Loucy (cell line): ENCODE measurements around the gene PLEKHO1.
"Not testable (repeated sequence)": the region's sequence is repeated elsewhere in the genome, so short reads cannot be mapped to it uniquely, and the experiment has no call there.

ENCODE experiments used
- H2AFZ ChIP-seq: fragments of 200-600 bp; sonication (generic); 2 replicates; pipeline ENCODE4 v1.6.0; 2016; ENCODE audit warnings: antibody characterized with exemption, mild to moderate bottlenecking, low read length, moderate library complexity
- H3F3A ChIP-seq: fragments of 200-600 bp; 2 replicates; pipeline ENCODE4 v1.6.0; 2016; ENCODE audit warnings: antibody characterized with exemption, low read depth, mild to moderate bottlenecking
- H3K27me3 ChIP-seq: fragments of 200-600 bp; sonication (generic); 2 replicates; pipeline ENCODE4 v1.6.1; 2014; ENCODE audit warnings: low read length, mild to moderate bottlenecking; ENCODE audit not compliant: insufficient read depth, poor library complexity, severe bottlenecking
- H3K36me3 ChIP-seq: fragments of 200-600 bp; sonication (generic); 2 replicates; pipeline ENCODE4 v1.6.1; 2016; ENCODE audit warnings: low read length; ENCODE audit not compliant: insufficient read depth
- H3K4me1 ChIP-seq: fragments of 200-600 bp; sonication (generic); 2 replicates; pipeline ENCODE4 v1.5.1; 2014; ENCODE audit warnings: low read length, mild to moderate bottlenecking; ENCODE audit not compliant: insufficient read depth, poor library complexity, severe bottlenecking
- H3K4me2 ChIP-seq: fragments of 200-600 bp; sonication (generic); 2 replicates; pipeline ENCODE4 v1.6.0; 2014; ENCODE audit warnings: antibody characterized with exemption, low read length, low read depth, mild to moderate bottlenecking; ENCODE audit not compliant: poor library complexity, severe bottlenecking
- H3K4me3 ChIP-seq: fragments of 200-600 bp; sonication (generic); 2 replicates; pipeline ENCODE4 v1.5.1; 2014; ENCODE audit warnings: low read length, mild to moderate bottlenecking, mixed read lengths; ENCODE audit not compliant: poor library complexity, severe bottlenecking
- H3K79me2 ChIP-seq: fragments of 200-600 bp; sonication (generic); 2 replicates; pipeline ENCODE4 v1.6.1; 2014; ENCODE audit warnings: low read length; ENCODE audit not compliant: insufficient read depth
- H3K9ac ChIP-seq: fragments of 200-600 bp; sonication (generic); 2 replicates; pipeline ENCODE4 v1.6.0; 2014; ENCODE audit warnings: mild to moderate bottlenecking, low read depth, low read length, moderate library complexity; ENCODE audit not compliant: poor library complexity, severe bottlenecking
- H3K9me2 ChIP-seq: fragments of 200-600 bp; sonication (generic); replicated peaks from 2 replicates; pipeline ENCODE4 v1.6.1; 2016; ENCODE audit warnings: low read depth, low read length, mixed read lengths
- H3K9me3 ChIP-seq: fragments of 200-600 bp; sonication (generic); 2 replicates; pipeline ENCODE4 v1.6.1; 2014; ENCODE audit warnings: mild to moderate bottlenecking, antibody characterized with exemption, low read length, low read depth; ENCODE audit not compliant: insufficient read depth
- H4K20me1 ChIP-seq: fragments of 200-600 bp; sonication (generic); 2 replicates; pipeline ENCODE4 v1.6.0; 2014; ENCODE audit warnings: antibody characterized with exemption, low read length, mild to moderate bottlenecking; ENCODE audit not compliant: insufficient read depth, poor library complexity, severe bottlenecking
- CTCF ChIP-seq: fragments of 200-600 bp; sonication (generic); conservative IDR thresholded peaks from 2 replicates; pipeline ENCODE4 v1.5.1; 2014; ENCODE audit warnings: mild to moderate bottlenecking, antibody characterized with exemption, low read length
- EZH2phosphoT487 ChIP-seq: fragments of 200-600 bp; IDR thresholded peaks from 2 replicates; pipeline ENCODE4 v1.6.1; 2018; ENCODE audit warnings: antibody characterized with exemption, mild to moderate bottlenecking, moderate library complexity, borderline replicate concordance

PLEKHO1 gene

GRCh38 chr1:150142083-150142482 is 7.6 kb upstream of the PLEKHO1 start:
- Histone ChIP-seq H3K36me3 (no peaks in the 10 kb centered on the region; the same call in 1 of the 2 replicates), H3K79me2 (no peaks in the 10 kb centered on the region), H3K9me3 (no peaks in the 10 kb centered on the region), H4K20me1 (no peaks in the 10 kb centered on the region), H3K27me3 (no peaks in the 10 kb centered on the region), H2AFZ (no peak overlapping the region), H3K4me3 (no peak overlapping the region), H3K9ac (no peak overlapping the region), H3K4me2 (no peak overlapping the region), H3F3A (peaks cover 6% of the 10 kb centered on the region; the same call in 1 of the 2 replicates), H3K4me1 (peaks cover 20% of the 10 kb centered on the region), H3K9me2 (no peaks in the 10 kb centered on the region)
- no peak for TF ChIP-seq EZH2phosphoT487
- no peak for TF ChIP-seq CTCF

GRCh38 chr1:150144606-150145005 is 5.1 kb upstream of the PLEKHO1 start:
- H3K36me3 ChIP-seq: no peaks in the 10 kb centered on the region; the same call in 1 of the 2 replicates

GRCh38 chr1:150146016-150146415 is 3.7 kb upstream of the PLEKHO1 start:
- Histone ChIP-seq H3F3A (peaks cover 11% of the 10 kb centered on the region; the same call in 1 of the 2 replicates), H3K79me2 (peaks cover 31% of the 10 kb centered on the region), H3K4me1 (peaks cover 40% of the 10 kb centered on the region), H3K4me2 (peak overlapping the region; percentile 57)
- H2AFZ ChIP-seq, H3K9me3 ChIP-seq, H3K27me3 ChIP-seq, H4K20me1 ChIP-seq, H3K4me3 ChIP-seq, H3K9me2 ChIP-seq, H3K36me3 ChIP-seq, H3K9ac ChIP-seq: not testable (repeated sequence)

More at GRCh38 chr1:150144606-150145005, 5.1 kb upstream of the PLEKHO1 start:
- no peaks in the 10 kb centered on the region for H4K20me1 ChIP-seq
- peaks cover 40% of the 10 kb centered on the region for H3K4me1 ChIP-seq
- no peaks in the 10 kb centered on the region for H3K9me2 ChIP-seq
- peaks cover 21% of the 10 kb centered on the region for H3K79me2 ChIP-seq
- H3K27me3 ChIP-seq: no peaks in the 10 kb centered on the region
- no peak overlapping the region for H3K9ac ChIP-seq
- H3K4me2 ChIP-seq: peak overlapping the region; percentile 17
- H3K4me3 ChIP-seq: no peak overlapping the region
- no peak for TF ChIP-seq EZH2phosphoT487
- no peak for TF ChIP-seq CTCF
- H3F3A ChIP-seq: peaks cover 6% of the 10 kb centered on the region; the same call in 1 of the 2 replicates
- no peak overlapping the region for H2AFZ ChIP-seq
- no peaks in the 10 kb centered on the region for H3K9me3 ChIP-seq

GRCh38 chr1:150146849-150147542 is 2.7 kb upstream of the PLEKHO1 start:
- H3K9ac ChIP-seq: no peak overlapping the region
- H3K4me3 ChIP-seq: peak overlapping the region; percentile 35
- H2AFZ ChIP-seq: no peak overlapping the region
- no peaks in the 10 kb centered on the region for H4K20me1 ChIP-seq
- H3K9me3 ChIP-seq: no peaks in the 10 kb centered on the region
- peaks cover 44% of the 10 kb centered on the region for H3K4me1 ChIP-seq
- H3K9me2 ChIP-seq: no peaks in the 10 kb centered on the region
- H3K27me3 ChIP-seq: peaks cover 8% of the 10 kb centered on the region
- TF ChIP-seq EZH2phosphoT487 (no peak), CTCF (no peak)
- peaks cover 40% of the 10 kb centered on the region for H3K79me2 ChIP-seq
- H3K4me2 ChIP-seq: peak overlapping the region; percentile 57
- peaks cover 4% of the 10 kb centered on the region; the same call in 1 of the 2 replicates for H3K36me3 ChIP-seq
- peaks cover 12% of the 10 kb centered on the region; the same call in 1 of the 2 replicates for H3F3A ChIP-seq
